SJSA1 (cell line): ENCODE measurements around the gene LBHD2. TPM values are rescaled to one million over a fixed set of nuclear protein-coding genes. Genes with fewer than 3 reads are reported as not detected.

Experiments
- DNase-seq, 2 experiments: peaks; one replicate each; pipeline ENCODE4 v3.0.0-alpha.2; 2015 to 2020; ENCODE audit warnings: low spot score in 2 of 2, low read depth in 1 of 2
- H3K27ac ChIP-seq: fragments of 250-450 bp; sonication (Bioruptor Pico); 2 replicates; pipeline ENCODE4 v1.5.1; 2020; ENCODE audit warnings: mild to moderate bottlenecking, moderate library complexity
- H3K27me3 ChIP-seq: fragments of 250-450 bp; sonication (Bioruptor Pico); replicated peaks from 2 replicates; pipeline ENCODE4 v1.5.1; 2020; ENCODE audit warnings: mild to moderate bottlenecking, moderate library complexity
- H3K36me3 ChIP-seq: fragments of 250-450 bp; sonication (Bioruptor Pico); 2 replicates; pipeline ENCODE4 v1.5.1; 2020; ENCODE audit warnings: mild to moderate bottlenecking
- H3K4me1 ChIP-seq: fragments of 250-450 bp; sonication (Bioruptor Pico); replicated peaks from 2 replicates; pipeline ENCODE4 v1.6.1; 2021; ENCODE audit warnings: mild to moderate bottlenecking
- H3K4me3 ChIP-seq: fragments of 250-450 bp; sonication (Bioruptor Pico); 2 replicates; pipeline ENCODE4 v1.5.1; 2020; ENCODE audit warnings: mild to moderate bottlenecking
- H3K9me3 ChIP-seq: fragments of 250-450 bp; sonication (Bioruptor Pico); replicated peaks from 2 replicates; pipeline ENCODE4 v1.5.1; 2020; ENCODE audit warnings: mild to moderate bottlenecking
- total RNA-seq: library from RNA; depleted of rRNA; stranded (reverse); fragments of >200 nt; shearing (Covaris generic); gene quantifications from 2 replicates; pipeline ENCODE4 v1.2.3, GENCODE V29; 2014

LBHD2 gene
- total RNA-seq, 1 experiment from 2014 or later: 0.82 TPM

DNA sequence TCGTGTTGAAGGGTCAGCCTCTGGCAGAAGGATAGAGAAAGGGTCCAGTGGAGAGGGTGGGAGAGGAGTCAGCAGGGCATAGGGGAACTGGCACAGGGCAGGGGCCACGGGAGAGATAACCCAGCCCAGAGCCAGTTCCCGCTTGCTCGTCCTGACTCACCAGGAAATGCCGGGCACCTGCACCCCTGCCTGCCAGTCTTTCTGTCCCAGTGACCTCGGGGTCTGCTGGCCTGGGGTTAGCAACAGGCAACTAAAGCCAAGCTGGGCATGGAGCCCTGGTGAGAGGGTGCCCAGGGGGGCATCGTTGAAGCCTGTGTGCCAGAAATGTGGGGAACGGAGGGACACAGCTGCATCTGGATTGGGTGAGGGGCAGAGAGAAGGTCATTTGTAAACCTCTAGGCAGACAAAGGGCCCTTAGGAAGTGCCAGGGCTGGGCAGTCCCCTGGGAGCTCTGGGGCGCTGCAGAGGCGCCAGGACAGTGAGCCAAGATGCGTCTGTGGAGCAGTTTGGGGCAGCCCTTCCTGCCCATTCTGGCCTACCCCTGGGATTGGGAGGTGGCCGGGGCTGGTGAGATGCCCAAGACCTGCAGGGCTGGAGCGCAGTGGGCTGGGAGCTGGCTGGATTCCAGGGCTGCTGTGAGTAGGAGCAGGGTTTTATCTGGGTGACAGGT lies 44.8 kb downstream of the LBHD2 start:
- Histone ChIP-seq H3K4me3 (no peak overlapping the region), H3K36me3 (peaks cover 44% of the 10 kb centered on the region), H3K9me3 (no peaks in the 10 kb centered on the region), H3K27me3 (no peaks in the 10 kb centered on the region), H3K4me1 (peaks cover 65% of the 10 kb centered on the region), H3K27ac (no peak overlapping the region)
- DNase-seq: peak in 1 of 2 experiments; percentile 45

DNA sequence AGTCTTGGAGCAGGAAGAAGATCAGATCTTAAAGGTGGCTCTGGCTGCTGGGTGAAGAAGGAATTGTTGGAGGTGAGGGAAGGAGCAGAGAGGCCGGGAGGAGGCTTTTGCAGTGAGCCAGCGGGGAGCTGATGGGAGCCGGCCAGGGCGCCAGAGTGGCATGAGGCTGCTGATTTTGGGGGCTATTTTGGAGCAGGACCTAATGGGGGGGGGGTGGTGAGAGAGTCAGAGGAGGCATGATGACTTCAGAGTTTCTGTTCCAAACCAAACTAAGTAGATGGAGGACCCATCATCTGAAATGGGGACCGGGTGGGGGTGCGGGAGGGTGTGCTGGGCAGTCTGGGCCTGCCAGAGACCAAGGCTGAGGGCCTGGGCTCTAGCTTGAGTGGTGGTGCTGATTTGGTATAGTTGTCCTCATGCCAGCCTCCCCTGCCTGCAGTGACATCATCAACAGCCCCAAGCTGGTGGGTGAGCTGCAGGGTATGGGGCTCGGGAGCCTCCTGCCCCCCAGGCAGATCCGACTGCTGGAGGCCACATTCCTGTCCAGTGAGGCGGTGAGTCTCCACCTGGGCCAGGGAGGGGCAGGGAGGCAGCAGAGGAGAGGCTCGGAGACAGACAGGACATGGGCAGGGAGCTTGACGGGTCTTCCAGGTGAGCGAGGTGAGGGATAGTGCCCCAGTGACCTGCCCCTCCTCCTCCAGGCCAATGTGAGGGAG lies 45.4 kb downstream of the LBHD2 start:
- Histone ChIP-seq H3K27me3 (no peaks in the 10 kb centered on the region), H3K27ac (no peak overlapping the region), H3K9me3 (no peaks in the 10 kb centered on the region), H3K4me1 (peaks cover 58% of the 10 kb centered on the region), H3K4me3 (no peak overlapping the region), H3K36me3 (peaks cover 47% of the 10 kb centered on the region)
- DNase-seq: peak in 1 of 2 experiments; percentile 40

DNA sequence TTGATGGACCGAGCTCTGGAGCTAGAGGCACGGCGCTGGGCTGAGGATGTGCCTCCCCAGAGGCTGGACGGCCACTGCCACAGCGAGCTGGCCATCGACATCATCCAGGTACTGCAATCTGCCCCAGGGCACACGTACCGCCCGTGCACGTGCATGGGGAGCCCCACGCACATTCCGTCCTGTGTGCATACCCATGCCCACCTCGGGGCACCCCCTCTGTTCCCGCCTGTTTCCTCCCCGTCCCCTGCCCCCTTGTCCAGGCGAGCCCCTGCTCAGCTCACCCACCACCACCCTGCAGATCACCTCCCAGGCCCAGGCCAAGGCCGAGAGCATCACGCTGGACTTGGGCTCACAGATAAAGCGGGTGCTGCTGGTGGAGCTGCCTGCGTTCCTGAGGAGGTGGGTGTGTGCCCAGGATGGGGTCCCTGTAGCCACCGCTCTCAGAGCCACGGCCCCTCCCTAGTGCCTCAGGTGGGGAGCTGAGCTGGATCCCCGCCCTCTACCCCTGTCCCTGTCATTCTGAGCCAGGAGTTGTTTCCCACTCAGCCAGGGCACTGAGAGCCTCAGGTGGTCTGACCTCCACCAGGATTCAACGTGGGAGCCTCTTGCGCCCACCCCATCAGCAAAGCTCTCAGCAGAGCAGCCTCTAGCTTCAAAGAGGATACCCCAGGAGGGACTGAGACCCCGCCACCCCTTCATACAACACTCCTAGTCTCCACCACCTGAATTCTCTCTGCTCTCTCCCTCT lies 46.2 kb downstream of the LBHD2 start:
- Histone ChIP-seq H3K36me3 (peaks cover 50% of the 10 kb centered on the region), H3K27me3 (no peaks in the 10 kb centered on the region), H3K4me3 (no peak overlapping the region), H3K4me1 (peaks cover 56% of the 10 kb centered on the region), H3K9me3 (no peaks in the 10 kb centered on the region), H3K27ac (no peak overlapping the region)
- DNase-seq: peak in 1 of 2 experiments; percentile 38

DNA sequence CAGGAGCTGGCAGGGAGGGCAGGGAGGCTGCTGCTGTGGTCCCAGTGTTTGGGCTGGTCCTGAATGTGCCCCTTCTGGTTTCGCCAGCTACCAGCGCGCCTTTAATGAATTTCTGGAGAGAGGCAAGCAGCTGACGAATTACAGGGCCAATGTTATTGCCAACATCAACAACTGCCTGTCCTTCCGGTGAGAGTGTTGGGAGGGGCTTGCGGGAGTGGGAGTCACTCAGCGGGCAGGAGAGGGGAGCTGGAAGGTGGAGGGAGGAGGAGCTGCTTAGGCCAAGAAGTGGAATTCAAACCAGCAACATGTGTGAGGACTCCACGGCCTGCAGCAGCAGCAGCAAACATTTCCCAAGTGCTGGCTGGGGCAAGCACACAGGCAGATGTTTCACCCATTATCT lies 47.0 kb downstream of the LBHD2 start:
- H3K4me3 ChIP-seq: no peak overlapping the region
- H3K4me1 ChIP-seq: peaks cover 56% of the 10 kb centered on the region
- H3K27ac ChIP-seq: no peak overlapping the region
- DNase-seq: peak; percentile 55 to 72
- H3K27me3 ChIP-seq: no peaks in the 10 kb centered on the region
- peaks cover 58% of the 10 kb centered on the region for H3K36me3 ChIP-seq
- H3K9me3 ChIP-seq: no peaks in the 10 kb centered on the region

DNA sequence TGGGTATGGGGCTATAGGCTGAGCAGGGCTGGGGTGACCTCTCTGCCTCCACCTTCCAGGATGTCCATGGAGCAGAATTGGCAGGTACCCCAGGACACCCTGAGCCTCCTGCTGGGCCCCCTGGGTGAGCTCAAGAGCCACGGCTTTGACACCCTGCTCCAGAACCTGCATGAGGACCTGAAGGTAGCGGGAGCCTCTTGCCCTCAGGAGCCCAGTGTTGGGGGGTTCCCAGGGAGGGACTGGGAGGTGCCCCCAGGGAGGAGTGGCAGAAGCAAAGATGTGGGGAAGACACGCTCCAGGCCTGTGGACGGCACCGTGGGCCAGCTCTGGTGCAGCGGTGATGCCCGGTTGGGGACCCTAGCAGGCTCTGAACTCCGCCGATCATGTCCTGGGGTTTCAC lies 47.6 kb downstream of the LBHD2 start:
- DNase-seq: peak in 1 of 2 experiments; percentile 39
- H3K36me3 ChIP-seq: peaks cover 59% of the 10 kb centered on the region
- H3K9me3 ChIP-seq: no peaks in the 10 kb centered on the region
- no peak overlapping the region for H3K27ac ChIP-seq
- H3K4me1 ChIP-seq: peaks cover 60% of the 10 kb centered on the region
- H3K27me3 ChIP-seq: no peaks in the 10 kb centered on the region
- no peak overlapping the region for H3K4me3 ChIP-seq

DNA sequence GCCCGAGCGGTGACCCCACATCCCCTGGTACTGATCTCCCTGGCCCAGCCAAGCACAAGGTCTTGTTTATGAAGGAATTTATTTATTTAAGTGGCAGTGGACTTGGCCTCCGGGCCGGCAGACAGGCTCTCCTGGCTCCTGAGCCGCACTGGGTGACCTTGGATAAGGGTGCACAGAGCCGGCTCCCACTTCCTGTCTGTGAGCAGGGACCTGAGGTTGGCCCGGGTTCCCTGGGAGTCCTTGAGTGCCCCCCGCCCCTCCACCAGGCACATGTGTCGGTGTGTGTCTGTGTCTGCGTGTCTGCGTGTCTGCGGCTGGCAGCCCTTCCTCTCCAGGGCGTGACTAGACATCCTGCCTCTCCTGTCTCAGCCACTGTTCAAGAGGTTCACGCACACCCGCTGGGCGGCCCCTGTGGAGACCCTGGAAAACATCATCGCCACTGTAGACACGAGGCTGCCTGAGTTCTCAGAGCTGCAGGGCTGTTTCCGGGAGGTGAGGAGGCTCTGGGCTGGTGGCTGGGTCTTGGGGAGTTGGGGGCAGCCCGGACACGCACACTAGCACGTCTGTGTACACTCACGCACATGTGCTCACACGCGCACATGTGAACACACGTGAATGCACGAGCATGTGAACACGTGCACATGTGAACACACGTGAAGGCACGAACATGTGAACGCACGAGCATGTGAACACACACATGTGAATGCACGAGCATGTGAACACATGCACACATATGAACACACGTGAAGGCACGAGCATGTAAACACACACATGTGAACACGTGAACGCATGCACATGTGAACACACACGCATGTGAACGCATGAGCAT lies 48.6 kb downstream of the LBHD2 start:
- no peaks in the 10 kb centered on the region for H3K9me3 ChIP-seq
- no peak overlapping the region for H3K4me3 ChIP-seq
- DNase-seq: peak; percentile 70 to 76
- peaks cover 69% of the 10 kb centered on the region for H3K4me1 ChIP-seq
- peaks cover 54% of the 10 kb centered on the region for H3K36me3 ChIP-seq
- H3K27ac ChIP-seq: no peak overlapping the region; the same call in 1 of the 2 replicates
- no peaks in the 10 kb centered on the region for H3K27me3 ChIP-seq

DNA sequence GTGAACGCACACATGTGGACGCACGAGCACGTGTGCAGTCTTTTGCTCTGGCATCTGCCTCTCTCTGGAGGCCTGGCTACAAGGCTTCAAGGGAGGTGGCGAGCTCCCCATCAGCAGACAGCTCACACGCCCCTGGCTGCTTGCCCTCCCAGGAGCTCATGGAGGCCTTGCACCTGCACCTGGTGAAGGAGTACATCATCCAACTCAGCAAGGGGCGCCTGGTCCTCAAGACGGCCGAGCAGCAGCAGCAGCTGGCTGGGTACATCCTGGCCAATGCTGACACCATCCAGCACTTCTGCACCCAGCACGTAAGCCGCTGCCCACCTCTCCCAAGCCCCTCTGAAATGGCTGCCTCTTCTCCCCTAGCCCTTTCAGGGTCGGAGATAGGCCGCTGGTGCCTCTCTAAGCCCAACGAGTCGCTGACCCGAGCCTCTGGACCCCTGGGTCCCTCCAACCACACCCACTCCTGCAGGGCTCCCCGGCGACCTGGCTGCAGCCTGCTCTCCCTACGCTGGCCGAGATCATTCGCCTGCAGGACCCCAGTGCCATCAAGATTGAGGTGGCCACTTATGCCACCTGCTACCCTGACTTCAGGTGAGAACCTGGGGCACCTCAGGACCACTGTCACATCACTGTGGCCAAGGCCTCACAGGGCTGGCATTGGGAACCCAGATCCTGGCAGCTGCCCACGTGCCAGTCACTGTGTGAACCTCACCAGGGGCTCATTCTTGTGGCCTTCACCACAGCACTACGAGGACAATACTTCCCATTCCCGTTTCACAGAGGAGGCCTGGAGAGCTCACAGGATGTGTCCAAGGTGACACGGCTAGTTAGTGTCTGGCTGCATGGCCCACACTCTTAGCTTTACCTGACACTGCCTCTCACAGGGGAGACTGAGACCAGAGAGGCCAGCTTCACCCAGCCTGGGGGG lies 49.5 kb downstream of the LBHD2 start:
- no peaks in the 10 kb centered on the region for H3K27me3 ChIP-seq
- no peak overlapping the region for H3K27ac ChIP-seq
- H3K4me3 ChIP-seq: no peak overlapping the region
- H3K4me1 ChIP-seq: peaks cover 62% of the 10 kb centered on the region
- peaks cover 52% of the 10 kb centered on the region for H3K36me3 ChIP-seq
- no peaks in the 10 kb centered on the region for H3K9me3 ChIP-seq
- no peak for DNase-seq

DNA sequence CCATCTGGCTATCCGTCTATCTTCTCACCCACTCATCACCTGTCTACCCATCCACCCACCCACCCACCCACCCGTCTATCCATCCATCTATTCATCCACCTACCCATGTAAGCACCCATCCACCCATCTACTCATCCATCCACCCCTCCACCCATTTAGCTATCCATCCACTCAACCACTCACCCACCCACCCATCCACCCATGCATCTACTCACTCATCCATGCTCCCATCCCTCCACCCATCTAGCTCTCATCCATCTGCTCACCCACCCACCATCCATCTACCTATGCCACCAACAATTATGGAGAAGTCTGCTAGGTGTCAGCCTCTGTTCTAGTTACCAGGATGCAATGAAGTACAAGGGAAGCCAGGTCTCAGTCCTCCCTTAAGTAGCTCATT lies 50.4 kb downstream of the LBHD2 start:
- Histone ChIP-seq H3K27ac (no peak overlapping the region), H3K4me3 (no peak overlapping the region), H3K36me3 (peaks cover 52% of the 10 kb centered on the region), H3K9me3 (no peaks in the 10 kb centered on the region), H3K27me3 (no peaks in the 10 kb centered on the region), H3K4me1 (peaks cover 53% of the 10 kb centered on the region)
- DNase-seq: no peak

DNA sequence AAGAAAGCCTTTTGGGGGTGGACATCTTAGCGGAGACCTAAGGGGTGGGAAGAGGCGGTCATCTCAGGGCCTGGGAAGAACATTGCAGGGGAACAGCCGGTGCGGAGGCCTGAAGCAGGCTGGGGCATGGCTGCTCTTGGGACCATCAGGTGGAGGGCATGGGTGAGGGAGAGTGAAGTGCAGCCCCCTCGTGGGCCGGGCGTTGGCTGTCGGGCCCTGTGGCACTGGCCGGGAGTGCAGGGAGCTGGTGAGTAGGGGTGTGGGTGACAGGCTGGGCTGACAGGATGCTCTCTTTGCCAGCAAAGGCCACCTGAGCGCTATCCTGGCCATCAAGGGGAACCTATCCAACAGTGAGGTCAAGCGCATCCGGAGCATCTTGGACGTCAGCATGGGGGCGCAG lies 50.9 kb downstream of the LBHD2 start:
- H3K4me1 ChIP-seq: peaks cover 48% of the 10 kb centered on the region
- no peaks in the 10 kb centered on the region for H3K27me3 ChIP-seq

DNA sequence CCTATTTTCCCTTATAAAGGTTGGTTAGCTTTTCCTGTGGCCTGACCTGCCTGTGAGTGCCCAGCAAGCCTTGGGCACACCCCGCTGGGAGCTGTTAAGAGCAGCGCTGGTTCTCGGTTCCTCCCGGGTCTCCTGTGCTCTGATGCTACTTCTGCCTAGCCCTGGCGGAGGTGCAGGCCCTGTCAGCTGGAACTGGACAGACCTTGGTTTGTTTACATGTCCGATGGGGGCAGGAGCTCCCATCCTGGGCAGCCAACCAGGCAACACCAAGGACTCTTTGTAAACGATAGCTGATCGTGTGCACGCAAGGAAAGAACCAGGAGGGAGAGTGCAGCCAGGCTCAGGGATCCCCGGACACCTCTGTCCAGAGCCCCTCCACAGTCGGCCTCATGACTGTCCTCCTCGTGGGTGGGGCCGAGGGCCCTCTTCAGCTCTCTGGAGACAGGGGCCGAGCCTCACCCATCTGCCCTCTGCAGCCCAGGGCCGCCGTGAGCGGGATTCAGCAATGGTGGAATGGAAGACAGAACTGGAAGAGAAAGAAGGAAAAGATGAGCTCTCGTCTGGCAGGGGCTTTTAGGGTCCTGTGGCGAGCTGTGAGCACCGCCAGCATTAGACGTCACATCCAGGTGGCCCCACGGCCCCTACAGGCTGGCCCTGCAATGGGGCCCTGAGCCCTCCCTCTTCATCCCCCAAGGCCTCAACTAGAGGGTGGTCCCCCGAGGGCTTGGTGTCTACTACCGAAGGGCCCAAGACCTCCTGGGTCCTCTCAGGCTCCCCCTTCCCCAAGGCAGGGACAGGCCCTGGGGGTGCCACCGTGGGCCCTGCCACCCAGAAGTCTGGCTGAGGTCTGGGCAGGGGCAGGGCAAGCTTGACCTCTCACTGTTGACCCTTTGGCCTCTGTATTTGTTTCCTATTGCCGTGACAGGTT lies 51.6 kb downstream of the LBHD2 start:
- Histone ChIP-seq H3K9me3 (no peaks in the 10 kb centered on the region), H3K36me3 (peaks cover 40% of the 10 kb centered on the region), H3K27me3 (no peaks in the 10 kb centered on the region), H3K27ac (no peak overlapping the region), H3K4me3 (no peak overlapping the region), H3K4me1 (peaks cover 41% of the 10 kb centered on the region)
- DNase-seq: no peak

More for the DNA sequence above, 50.9 kb downstream of the LBHD2 start:
- H3K4me3 ChIP-seq: no peak overlapping the region
- H3K9me3 ChIP-seq: no peaks in the 10 kb centered on the region
- H3K36me3 ChIP-seq: peaks cover 47% of the 10 kb centered on the region
- DNase-seq: no peak
- H3K27ac ChIP-seq: no peak overlapping the region

DNA sequence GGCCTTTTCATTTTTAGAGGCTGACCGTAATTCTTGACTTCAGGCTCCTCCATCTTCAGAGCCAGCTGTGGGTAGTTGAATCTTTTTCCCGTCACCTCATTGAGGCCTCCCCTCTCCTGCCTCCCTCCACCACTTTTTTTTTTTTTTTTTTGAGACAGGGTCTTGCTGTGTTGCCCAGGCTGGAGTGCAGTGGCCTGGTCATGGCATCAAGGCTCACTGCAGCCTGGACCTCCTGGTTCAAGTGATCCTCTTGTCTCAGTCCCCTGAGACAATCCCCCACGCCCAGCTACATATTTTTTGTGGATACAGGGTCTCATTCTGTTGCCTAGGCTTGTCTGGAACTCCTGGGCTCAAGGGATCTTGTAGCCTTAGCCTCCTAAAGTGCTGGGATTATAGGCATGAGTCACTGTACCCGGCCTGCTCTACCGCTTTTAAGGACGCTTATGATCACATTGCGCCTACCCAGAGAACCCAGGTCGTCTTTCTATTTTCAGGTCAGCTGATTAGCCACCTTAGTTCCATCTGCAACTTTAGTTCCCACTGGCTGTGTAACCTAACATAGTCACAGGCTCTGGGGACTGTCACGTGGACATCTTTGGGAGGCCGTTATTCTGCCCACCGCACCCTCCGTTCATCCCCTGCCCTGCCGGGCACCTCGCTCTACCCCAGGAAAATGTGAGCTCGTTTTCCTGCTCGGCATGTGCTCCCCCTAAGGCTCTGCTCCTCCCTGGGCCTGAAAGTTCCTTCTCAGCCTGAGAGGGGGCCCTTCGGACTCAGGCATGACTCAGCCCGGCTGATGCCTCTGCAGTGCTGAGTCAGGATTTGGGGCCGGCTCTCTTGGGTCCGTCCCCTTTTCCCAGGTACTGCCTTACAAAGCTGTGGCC lies 52.6 kb downstream of the LBHD2 start:
- Histone ChIP-seq H3K4me3 (no peak overlapping the region), H3K4me1 (peaks cover 35% of the 10 kb centered on the region), H3K36me3 (peaks cover 30% of the 10 kb centered on the region), H3K9me3 (no peaks in the 10 kb centered on the region), H3K27ac (peak overlapping the region; percentile 41), H3K27me3 (no peaks in the 10 kb centered on the region)
- peak; percentile 40 to 62 for DNase-seq
